Right lobe of liver (tissue), 4 donors: Measurements from ENCODE around the gene IL12RB1.

Experiments used
- POLR2A ChIP-seq: fragments of 450-650 bp; IDR thresholded peaks from one replicate; pipeline ENCODE4 v1.6.1; 2017; ENCODE audit warnings: antibody characterized with exemption, mild to moderate bottlenecking
- TF ChIP-seq, protein P1 (sequence below), 4 donors: fragments of 200-600 bp in 3 of 4; fragments of 450-650 bp in 1 of 4; IDR thresholded peaks; one replicate each; pipeline versions ENCODE4 v1.5.1 to v1.8.0; 2016 to 2022; ENCODE audit warnings: antibody characterized with exemption in 4 of 4, mild to moderate bottlenecking in 2 of 4
- donor health status: DM: no; HTN: no; CAD: no.
- donor health status: DM: no; HTN: no; CAD: no.
- donor health status: DM: no; HTN: yes; CAD: no.

DNA sequence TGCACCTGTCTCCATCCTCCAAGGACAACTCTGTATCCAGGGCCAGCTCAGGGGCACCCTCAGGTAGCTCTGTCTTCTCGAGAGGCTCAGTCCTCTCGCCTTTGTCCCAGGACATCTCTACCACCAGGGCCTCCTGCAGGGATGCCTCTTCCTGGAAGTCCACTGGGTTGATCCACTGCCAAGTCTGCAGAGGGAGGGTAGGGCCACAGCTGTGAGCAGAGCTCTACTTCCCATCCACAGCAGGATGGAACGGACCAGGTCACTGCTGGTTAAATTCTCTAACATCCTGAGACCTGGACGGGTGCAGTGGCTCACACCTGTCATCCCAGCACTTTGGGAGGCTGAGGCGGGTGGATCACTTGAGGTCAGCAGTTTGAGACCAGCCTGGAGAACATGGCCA lies 26.8 kb downstream of the IL12RB1 start:
- TF ChIP-seq, protein P1, sequence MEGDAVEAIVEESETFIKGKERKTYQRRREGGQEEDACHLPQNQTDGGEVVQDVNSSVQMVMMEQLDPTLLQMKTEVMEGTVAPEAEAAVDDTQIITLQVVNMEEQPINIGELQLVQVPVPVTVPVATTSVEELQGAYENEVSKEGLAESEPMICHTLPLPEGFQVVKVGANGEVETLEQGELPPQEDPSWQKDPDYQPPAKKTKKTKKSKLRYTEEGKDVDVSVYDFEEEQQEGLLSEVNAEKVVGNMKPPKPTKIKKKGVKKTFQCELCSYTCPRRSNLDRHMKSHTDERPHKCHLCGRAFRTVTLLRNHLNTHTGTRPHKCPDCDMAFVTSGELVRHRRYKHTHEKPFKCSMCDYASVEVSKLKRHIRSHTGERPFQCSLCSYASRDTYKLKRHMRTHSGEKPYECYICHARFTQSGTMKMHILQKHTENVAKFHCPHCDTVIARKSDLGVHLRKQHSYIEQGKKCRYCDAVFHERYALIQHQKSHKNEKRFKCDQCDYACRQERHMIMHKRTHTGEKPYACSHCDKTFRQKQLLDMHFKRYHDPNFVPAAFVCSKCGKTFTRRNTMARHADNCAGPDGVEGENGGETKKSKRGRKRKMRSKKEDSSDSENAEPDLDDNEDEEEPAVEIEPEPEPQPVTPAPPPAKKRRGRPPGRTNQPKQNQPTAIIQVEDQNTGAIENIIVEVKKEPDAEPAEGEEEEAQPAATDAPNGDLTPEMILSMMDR (IDR thresholded peaks at IDR 0.05): no peak
- no peak for TF ChIP-seq POLR2A
